ENCODE measurements around the gene CDC42BPA. TPM values are rescaled to one million over a fixed set of nuclear protein-coding genes. Genes with fewer than 3 reads are reported as not detected.

Gene CDC42BPA
- total and polyA plus RNA-seq, 9 of the 15 experiments (the other 6 are each of a cell fraction or from before 2014, with no cell fraction given), result 8.0 to 77.5 (median 52.1) TPM

- BruUV-seq (replicated peaks), result no TSS peak
- no peak for FAIRE-seq
- CTCF ChIA-PET (ENCODE audit: low intra/inter-chr PET ratio), result no interaction called here
Measured at GRCh38 chr1:227295609-227296008, 22.7 kb downstream of the CDC42BPA start.

More at GRCh38 chr1:227295609-227296008, 22.7 kb downstream of the CDC42BPA start:
- Histone ChIP-seq H3K4me1 (replicated peaks in 1 of 2; ENCODE audit: control insufficient read depth in 2 of 2, insufficient read depth in 2 of 2, low read length in 2 of 2) (peaks cover 3% of the 10 kb centered on the region in 2 experiments; a peak in 1 of 5 replicates), H2AFZ (ENCODE audit: low read depth, low read length) (no peak overlapping the region), H3K27ac (ENCODE audit: extremely low read depth, low read depth, low read length) (no peak overlapping the region), H3K27me3 (ENCODE audit: control insufficient read depth in 2 of 2, insufficient read depth in 2 of 2, low read length in 2 of 2) (no peaks in the 10 kb centered on the region), H3K9me1 (ENCODE audit: control insufficient read depth, insufficient read depth, low read length) (no peaks in the 10 kb centered on the region), H3K36me3 (ENCODE audit: control insufficient read depth, insufficient read depth, low read length) (peaks cover 13% of the 10 kb centered on the region; the same call in 2 of the 3 replicates), H3K79me2 (ENCODE audit: control insufficient read depth, insufficient read depth, low read length) (peaks cover 96% of the 10 kb centered on the region), H4K20me1 (replicated peaks; ENCODE audit: control insufficient read depth, insufficient read depth, low read length) (no peaks in the 10 kb centered on the region), H3K4me3 (no peak overlapping the region), H3K4me2 (ENCODE audit: insufficient read depth, low read length) (no peak overlapping the region), H3K9ac (ENCODE audit: insufficient read depth in 1 of 2, low read depth in 2 of 2, low read length in 2 of 2) (no peak overlapping the region), H3K9me3 (replicated peaks; ENCODE audit: control insufficient read depth, insufficient read depth, low read depth, low read length) (no peaks in the 10 kb centered on the region; the same call in 1 of the 2 replicates)
- ATAC-seq (no peak), DNase-seq (ENCODE audit: extremely low read depth in 1 of 4, low spot score in 3 of 4) (no peak)
- TF ChIP-seq TSHZ1 (CRISPR knock-in tag; IDR thresholded peaks at IDR 0.05) (no peak), SMARCE1 (IDR thresholded peaks at IDR 0.05) (no peak), SUPT5H (IDR thresholded peaks at IDR 0.05) (no peak), TBL1XR1 (IDR thresholded peaks at IDR 0.05; ENCODE audit: low read length in 2 of 2) (no peak), IRF1 (CRISPR knock-in tag; IDR thresholded peaks at IDR 0.05; ENCODE audit: borderline replicate concordance) (no peak), JUN (IDR thresholded peaks at IDR 0.05; ENCODE audit: borderline replicate concordance, low read depth, low read length) (no peak), JUN (CRISPR knock-in tag; IDR thresholded peaks at IDR 0.05; ENCODE audit: borderline replicate concordance) (no peak), RCOR1 (IDR thresholded peaks at IDR 0.05; ENCODE audit: borderline replicate concordance in 1 of 2, low read depth in 2 of 2, low read length in 2 of 2) (no peak), TRIM28 (IDR thresholded peaks at IDR 0.05) (no peak), ATF4 (CRISPR knock-in tag; IDR thresholded peaks at IDR 0.05) (no peak)
- in situ Hi-C loops (cut with MboI) (no loop called here), intact Hi-C loops (cut with micrococcal nuclease) (no loop called here)
- POLR2A ChIA-PET, result interaction anchor here (2.3 kb wide), 1 partner anchor 11 kb away, joined by 8 read pairs; no protein-coding TSS in a partner anchor
- WGBS (ENCODE audit: insufficient coverage, low coverage, missing lambda C conversion rate), result 74% methylated on average over 3 of the region's 3 CpGs
